GM21381 (cell line): Measurements from ENCODE around the gene FERMT2.
A peak's percentile ranks its signal among the peaks of the same experiment; 100 is the strongest.
"Not testable (repeated sequence)": the region's sequence is repeated elsewhere in the genome, so short reads cannot be mapped to it uniquely, and the experiment has no call there.

Source experiments
- ATAC-seq: cut with Tn5 transposase; IDR thresholded peaks from one replicate; pipeline ENCODE4 v1.9.1; 2021; ENCODE audit warnings: mild to moderate bottlenecking, moderate library complexity; ENCODE audit not compliant: unreplicated experiment

FERMT2 gene

DNA sequence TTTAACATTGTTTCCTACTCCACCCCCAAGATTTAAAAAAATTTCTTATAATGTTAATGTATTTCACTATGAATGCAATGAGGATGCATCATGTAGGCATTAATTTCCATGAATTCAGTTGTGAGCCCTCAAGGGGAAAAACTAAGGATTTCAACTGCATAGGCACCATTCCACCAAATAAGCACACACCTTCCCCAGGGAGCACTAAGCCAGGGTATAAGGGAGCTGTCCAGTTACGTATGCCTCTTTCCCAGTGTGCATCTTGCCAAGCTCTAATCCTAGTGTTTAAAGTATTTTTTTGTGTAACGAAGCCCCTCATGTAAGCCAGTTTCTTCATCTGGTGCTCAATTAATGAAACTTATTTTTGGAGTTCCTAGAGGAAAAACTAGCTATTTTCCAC, 6.6 kb downstream of the FERMT2 start:
- ATAC-seq = no peak

DNA sequence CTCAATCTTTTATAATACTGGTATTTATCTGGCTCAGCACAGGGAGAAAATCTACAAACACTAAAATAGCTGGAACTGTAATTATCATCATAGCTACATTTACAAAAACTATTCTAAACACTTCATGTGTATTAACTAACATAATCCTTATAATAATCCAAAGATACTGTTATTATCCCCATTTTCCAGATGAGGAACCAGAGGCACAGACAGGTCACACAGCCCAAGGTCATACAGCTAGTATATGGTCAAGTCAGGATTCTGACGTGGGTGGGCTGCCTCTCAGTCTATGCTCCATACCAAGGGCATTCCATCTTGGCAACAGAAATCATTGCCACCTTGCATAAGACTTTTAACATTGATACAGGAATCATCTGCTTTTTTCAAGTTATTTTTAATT, 11.4 kb downstream of the FERMT2 start:
- ATAC-seq = no peak

DNA sequence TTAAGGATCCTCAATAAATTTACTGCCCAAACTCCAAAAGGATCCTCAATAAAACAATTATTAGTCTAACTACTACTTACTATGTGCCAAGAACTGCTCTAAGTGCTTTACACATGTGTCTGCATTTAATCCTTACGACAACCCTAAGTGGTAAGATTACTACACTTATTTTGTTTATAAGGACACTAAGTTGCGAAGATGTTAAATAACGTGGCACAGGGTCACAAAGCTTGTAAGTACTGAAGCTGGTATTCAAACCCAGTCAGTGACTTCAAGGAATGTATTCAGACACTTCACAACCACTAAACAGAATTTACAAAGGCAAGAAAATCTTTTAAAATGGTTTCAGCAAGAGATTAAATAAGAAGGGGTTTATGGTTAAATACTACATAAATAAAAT, 13.0 kb downstream of the FERMT2 start:
- ATAC-seq = no peak

DNA sequence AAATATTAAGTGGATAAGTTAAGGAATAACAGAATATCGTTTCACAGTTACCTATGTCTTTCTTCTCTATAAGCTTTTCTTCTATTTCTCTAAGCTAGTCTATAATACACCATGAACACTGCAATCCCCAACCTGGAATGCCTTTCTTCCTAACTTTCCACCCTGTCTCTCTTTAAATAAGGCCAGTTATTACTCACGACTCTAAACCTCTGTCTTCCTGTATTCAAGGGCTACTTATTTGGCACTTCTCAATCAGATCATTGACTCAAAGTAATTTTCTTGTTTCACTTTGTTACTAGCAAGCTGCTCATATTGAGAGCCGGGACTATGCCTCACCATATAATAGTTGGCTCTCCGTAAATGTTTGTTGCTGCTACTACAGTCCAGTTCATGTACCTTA, 13.5 kb downstream of the FERMT2 start:
- no peak for ATAC-seq

DNA sequence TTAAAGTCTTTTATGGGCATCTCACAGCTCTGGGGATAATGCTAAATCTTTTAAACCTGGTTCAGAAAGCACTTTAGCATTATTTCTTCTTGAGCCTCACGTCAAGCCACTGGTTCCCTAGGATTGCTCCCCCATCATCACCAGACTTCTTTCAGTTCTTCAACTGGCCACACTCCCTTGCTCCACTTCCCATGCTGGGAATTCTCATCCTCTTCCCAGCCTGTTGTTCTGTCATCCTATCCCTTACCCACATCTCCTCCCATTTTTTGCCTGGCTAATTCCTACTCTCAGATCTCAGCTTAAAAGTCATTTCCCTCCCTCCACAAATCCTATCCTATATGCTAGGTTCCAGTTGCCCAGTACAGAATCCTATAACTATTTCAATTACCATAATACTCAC, 14.4 kb downstream of the FERMT2 start:
- no peak for ATAC-seq

DNA sequence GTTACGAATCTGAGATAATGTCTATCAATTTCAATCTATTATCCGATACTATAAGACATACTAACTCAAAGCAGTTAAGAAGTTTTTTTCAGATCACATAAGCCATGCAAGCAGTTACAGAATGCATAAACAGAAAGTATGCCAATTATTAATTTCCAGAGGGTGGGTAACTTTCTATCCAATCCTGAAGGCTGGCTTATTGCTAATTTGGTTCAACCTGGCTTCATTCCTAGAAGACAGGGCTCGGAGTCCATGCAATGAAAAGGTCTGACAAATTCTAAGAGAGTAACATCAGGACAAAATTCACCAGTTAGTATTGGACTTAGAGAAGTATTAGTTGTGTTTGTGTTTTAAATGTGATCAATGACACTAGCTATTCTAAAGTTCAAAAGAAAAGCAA, 15.0 kb downstream of the FERMT2 start:
- ATAC-seq = no peak

DNA sequence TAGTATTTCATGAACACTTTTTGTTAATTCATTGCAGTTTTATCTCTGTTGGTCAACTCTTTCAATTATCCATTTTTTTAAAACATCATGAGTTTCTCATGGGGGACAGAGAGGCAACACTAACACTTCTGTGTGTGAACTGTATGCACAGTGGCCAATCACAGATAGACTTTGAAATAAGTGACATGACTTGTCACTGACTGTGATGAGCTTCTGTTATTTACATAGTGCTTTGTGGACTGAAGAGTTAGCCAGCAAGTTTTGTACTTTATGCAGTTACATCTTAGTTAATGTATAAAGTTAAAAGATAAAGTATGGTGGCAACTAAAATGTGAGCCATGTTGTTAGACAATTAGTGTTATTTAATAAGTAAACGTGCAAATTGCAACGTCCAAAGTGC, 16.1 kb downstream of the FERMT2 start:
- no peak for ATAC-seq

DNA sequence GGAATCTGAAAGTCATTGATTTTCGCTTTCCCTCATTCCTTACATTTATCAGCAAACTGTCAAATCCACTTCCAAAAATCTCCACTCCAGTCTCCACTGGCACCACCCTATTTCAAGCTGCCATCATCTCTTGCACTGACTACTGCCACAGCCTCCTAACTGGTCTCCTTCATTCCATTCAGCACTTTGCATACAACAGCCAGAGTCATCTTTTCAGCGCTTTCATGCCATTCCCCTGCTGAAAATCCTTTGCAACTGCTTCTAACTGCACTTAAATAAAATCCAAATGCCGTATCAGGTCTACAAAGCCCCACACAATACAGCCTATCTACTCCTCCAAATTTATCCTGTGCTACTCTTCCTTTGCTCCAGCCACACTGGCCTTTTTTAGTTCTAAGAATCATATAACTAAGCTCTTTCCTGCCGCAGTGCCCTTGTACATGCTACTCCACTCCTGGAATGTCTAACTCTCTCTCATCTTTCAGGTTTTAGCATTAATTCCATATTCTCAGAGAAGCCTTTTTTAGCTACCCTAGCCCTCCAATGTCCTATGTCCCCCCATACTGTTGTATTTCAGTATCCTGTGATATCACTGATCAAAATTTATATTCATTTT, 21.6 kb downstream of the FERMT2 start:
- ATAC-seq = no peak

DNA sequence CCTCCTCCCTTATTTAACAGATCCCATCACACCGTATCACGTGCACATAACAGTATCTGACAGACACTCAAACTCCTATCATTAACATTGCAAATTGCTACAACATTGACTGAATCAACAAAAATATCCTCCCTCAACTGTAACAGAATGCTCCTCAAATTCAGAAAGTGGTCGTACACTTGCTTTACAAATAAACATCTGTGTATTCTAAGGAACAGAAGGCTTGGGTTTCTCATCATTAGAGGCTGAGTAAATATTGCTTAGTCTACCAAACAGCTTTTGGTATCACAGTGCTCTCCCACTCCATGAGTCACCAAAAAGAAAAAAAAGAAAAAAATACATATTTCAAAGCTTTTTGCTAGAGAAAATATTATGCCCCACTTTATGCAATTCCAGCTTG, 23.9 kb downstream of the FERMT2 start:
- ATAC-seq = no peak

DNA sequence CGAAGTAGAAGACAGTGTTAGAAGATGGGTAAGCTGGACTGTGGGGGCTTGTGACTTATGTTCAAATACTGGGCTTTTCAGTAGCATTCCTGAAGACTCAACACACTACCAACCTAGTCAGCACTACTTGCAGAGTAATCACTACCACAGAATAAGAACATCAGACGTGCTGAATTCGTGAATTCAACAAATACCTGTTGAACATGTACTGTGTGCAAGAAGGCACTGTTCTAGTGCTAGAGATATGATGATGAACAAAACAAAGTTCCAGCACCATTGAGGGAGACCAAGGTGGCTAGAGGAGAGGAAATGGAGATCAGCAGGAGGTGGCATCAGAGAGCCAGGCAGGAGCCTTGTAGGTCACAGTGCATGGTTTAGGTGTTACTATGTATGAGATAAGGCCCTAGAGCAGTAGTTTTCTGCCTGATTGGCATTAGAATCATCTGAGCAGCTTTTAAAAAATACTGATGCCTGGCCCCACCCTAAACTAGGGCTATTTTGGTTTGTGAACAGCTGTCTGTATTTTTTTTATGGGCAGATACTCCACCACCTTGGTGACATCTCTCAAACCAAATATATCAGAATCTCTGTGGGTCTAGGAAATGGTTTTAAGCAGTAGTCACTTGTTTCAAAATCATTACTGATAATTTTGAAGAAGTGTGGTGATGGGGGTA, 26.8 kb downstream of the FERMT2 start:
- ATAC-seq = no peak

DNA sequence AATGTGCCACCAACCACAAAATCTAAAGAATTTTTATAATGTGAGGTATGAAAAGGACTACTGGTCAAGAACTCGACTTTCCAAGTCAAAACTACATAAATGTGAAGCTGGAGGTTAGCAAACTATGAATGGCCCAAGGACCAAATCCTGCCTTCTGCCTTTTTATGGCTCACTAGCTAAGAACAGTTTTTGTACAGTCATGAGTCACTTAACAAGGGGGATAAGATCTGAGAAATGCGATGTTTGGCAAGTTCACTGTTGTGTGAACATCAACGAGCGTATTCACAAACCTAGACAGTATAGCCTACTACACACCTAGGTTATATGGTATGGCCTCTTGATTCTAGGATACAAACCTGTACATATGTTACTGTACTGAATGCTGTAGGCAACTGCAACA, 28.2 kb downstream of the FERMT2 start:
- no peak for ATAC-seq

DNA sequence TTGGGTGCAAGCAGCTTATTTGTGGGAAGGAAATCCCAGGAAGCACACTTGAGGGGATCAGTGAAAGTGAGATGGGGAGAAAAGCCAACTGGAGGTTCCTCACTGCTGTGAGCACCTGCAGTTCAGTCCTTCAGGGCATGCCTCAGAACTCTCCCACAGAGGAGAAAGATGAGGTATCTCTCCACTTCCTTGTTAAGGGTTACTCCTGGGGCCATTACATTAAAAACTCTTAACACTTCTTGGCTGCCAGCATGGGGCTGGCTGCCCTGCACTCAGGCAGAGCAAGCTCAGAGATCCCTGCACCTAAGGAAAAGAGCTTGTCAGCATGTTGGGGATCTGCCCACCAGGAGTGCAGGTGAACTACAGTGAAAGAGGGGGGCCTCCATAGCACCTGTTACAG, 28.8 kb downstream of the FERMT2 start:
- ATAC-seq = no peak

DNA sequence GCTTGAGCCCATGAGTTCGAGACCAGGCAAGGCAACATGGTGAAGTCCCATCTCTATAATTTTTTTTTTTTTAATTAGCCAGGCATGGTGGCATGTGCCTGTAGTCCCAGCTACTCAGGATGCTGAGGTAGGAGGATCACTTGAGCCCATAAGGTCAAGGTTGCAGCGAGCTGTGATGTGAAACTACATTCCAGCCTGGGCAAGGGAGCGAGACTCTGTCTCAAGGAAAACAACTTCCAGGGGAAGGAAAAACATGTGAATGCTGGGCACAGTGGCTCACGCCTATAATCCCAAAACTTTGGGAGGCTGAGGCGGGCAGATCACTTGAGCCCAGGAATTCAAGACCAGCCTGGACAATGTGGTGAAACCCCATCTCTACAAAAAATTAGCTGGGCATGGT, 30.4 kb downstream of the FERMT2 start:
- not testable (repeated sequence) for ATAC-seq

DNA sequence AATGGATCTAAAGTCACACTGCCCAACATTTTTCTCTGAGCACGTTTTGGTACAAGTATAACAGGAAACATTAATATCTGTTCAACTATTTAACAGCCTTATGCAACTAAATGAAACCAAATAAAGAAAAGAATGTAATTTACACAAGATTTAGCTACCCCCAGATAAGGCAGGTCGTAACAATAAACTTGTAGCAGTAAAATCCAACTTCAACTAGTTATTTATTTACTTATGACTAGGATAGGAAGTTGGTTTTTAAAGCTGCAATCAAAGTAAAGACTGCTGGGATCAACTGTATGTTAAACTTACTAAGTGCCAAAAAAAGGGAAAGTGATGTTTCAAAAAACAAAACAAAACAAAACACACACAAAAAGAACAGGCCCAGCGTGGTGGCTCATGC, 30.9 kb downstream of the FERMT2 start:
- ATAC-seq = no peak

DNA sequence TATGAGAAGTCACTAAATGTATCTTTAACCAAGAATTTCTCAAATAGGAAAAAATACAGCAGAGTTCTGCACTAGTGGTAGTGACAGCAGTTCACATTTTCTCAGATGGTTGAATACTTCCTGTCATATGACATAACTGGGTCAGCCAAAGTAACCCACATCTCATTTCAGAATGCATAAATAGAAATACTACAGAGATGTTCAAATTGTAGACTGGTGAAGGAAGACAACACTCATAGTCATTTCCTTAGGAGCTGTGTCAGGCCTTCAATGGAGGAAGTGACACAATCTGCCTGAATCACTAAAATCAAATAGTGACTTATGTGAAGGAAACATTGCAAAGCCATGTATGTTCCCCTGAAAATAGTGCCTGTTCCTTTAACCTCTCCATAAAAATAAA, 32.4 kb downstream of the FERMT2 start:
- peak; percentile 90 for ATAC-seq

DNA sequence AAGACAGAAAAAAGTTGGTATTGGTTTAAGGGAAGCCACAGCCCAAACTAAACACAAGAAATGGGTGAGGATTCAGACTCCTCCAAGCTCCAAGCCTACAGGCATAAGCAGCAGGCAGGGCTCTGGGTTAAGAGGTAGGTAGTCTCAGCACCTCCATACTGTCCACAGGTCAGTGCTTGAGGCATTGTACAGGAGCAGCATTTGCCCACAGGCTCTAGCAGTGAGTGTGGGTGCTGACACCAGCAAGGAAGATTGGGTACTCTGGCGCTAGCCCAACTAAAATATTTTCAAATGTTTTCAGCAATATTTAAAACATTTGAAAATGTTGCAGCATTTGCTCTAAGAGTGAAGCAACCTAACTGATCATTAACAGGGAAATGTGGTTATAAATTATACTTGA, 33.1 kb downstream of the FERMT2 start:
- ATAC-seq = no peak

DNA sequence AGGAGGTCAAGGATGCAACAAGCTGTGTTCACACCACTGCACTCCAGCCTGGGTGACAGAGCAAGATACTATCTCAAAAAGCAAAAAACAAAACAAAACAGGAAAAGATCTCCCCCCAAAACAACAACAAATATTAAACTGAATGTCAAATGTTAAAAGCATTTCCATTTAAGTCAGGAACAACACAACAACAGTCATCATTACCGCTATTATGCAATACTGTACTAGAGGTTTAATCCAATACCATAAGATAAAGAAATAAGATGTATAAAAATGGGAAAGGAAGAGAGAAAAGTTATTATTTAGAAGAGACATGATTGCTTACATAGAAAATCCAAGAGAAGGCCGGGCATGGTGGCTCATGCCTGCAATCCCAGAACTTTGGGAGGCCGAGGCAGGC, 36.6 kb downstream of the FERMT2 start:
- no peak for ATAC-seq

DNA sequence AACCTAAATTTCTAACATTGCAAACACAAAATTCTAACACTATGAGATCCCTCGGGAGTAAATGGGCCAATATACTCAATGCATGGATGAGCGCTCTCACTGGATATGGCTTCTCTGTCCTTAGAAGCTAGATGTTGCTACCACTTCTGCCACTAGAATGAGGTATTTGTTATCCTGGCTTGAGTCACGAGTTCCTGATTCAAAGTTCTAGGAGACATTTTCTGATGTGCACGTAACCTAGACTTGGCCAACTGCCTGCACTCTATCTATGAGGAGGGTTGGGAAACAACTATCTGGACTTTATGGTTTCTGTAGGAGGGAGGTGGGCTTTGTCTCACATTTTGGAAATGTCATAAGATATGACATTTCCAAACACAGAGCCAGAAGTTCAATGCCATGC, 37.6 kb downstream of the FERMT2 start:
- no peak for ATAC-seq

DNA sequence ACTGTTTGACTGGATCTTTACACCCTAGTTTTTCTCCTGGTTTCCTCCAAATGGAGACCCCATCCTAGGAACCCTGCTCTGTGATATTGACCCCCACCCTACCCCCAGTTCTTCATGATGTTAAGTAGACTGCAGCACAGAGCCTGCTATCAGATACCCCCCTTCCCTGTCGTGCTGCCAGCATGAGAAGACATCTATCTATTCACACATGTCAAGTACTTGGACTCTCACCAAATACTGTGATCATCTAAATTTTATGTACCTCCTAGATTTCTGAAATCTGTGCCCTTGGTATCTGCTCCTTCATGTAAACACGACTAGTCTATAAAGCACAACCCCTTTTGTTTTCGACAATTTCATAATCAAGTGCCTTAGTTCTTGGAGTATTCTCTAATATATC, 38.9 kb downstream of the FERMT2 start:
- ATAC-seq = no peak

DNA sequence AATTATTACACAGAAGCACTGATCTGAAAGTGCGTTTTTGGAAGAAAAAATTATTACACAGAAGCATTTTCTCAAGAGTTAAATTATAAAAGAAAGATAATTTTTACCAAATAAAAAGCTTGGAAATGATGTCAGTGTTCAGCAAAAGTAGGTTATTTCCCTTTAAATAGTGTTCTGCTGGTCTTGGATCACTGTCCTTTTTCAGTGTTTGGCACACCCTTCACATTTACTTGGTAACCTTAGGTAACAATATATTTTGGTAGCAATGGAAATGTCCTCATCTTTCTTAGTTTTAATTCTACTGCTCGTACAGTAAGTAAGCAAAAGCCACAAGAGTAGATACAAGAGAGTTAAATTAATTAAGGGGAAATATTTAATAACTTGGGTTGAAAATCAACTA, 40.3 kb downstream of the FERMT2 start:
- ATAC-seq = no peak

DNA sequence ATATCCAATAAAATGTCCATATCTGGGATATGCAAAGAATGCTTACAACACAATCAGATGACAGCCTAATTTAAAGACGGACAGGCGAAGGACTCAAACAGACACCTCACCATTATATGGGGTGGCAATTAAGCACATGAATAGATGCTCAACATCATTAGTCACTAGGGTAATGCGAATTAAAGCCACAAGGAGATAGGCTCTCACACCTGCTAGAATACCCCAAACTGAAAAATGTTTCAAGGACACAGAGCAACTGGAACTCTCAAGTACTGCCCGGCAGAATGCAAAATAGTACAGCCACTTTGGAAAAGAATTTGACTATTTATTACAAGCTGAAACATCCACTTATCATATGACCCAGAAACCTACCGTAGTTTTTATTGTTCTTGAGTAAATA, 42.9 kb downstream of the FERMT2 start:
- ATAC-seq = no peak

DNA sequence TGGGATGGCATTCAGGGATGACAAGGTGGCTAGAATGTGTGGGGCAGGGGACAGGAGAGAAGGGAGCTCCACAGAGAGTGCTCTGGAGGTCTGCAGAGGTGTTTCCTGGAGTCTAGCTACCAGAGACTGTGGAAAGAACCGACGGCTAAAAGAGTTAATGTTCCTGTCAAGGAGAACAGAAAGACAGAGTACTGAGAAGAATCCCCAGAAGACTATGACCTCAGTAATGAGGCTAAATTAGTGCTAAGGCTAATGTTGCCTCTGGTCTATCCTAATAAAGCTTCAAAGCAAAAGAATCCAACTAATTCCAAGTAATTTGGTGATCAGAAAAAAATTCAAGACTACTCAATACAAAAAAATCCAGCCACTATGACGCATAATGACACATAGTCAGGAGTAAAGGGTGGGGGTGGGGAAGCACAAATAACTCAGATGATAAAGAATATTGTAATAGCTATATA, 44.7 kb downstream of the FERMT2 start:
- ATAC-seq = no peak
